NCI-H82 treated with DMSO at 0.1 percent for 48 hours (cell line): Measurements from ENCODE around the gene TSPYL2.

ENCODE experiments used
- DNase-seq: peaks from one replicate; lab custom pipeline; 2025; ENCODE audit not compliant: unreplicated experiment; lab: John Stamatoyannopoulos, UW

The TSPYL2 gene

GRCh38 chrX:53122013-53122412 is 39.8 kb downstream of the TSPYL2 start:
- no peak for DNase-seq

GRCh38 chrX:53125506-53125905 is 43.3 kb downstream of the TSPYL2 start:
- DNase-seq, result no peak

- no peak for DNase-seq
These were observed 44.2 kb downstream of the TSPYL2 start for GRCh38 chrX:53126377-53126776.

DNA sequence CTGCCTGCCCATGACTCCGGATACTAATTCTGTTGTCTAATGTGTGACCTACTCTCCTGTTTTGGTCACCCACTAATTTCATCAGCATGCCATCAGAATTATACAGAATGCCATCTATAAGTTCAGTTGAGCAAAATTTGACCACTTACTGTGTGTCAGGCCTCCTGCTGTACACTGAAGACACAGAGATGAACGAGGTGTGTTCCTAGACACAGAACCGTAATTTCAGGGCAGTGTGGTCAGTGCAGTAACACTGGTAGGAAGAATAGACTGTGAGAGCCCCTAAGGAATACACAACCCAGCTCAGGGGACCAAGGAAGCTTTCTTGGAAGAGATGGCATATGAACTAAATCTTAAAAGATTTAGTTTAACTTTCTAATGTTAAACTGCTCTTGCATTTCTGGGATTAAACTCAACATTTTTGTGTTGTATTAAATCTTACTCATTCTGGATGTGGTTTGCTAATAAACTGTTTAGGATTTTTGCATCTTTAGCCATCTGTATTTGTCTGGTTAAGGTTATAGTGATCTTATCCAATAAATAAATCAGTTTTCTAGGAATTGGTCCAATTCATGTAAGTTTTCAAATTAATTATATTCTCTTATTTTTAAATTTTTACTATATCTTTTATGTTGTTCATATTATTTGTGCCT is 46.1 kb downstream of the TSPYL2 start:
- DNase-seq, result no peak

- DNase-seq, result no peak
These were observed 51.2 kb downstream of the TSPYL2 start for GRCh38 chrX:53133400-53133799.

DNA sequence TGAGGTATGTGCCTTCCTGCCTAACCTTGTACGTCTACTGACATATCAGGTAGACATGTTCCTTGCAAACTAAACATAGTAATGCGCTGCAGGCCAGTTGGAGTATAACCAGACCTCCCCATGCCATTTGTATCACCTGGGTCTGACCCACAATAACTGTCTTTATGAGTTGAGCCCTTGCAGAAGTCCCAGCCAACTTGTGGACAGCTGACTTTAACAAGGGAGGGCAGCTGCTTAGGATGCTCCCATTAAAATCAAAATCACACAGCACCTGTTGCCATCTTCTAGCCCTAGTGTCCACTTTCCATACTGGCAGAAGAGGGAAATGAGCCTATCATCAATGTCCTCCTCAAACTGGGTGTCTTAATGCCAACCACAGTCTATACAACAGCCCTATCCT is 53.4 kb downstream of the TSPYL2 start:
- no peak for DNase-seq
